Measurements from ENCODE around the gene PLEKHO2.

Gene PLEKHO2

GRCh38 chr15:64855205-64855975 lies 13.7 kb downstream of the PLEKHO2 start:
- no peak for DNase-seq (ENCODE audit: low spot score)

GRCh38 chr15:64856429-64857145 lies 14.9 kb downstream of the PLEKHO2 start:
- no peak for DNase-seq (ENCODE audit: low spot score)

- no peak for DNase-seq (ENCODE audit: low spot score)
Measured at GRCh38 chr15:64857421-64857820, 15.7 kb downstream of the PLEKHO2 start.

GRCh38 chr15:64858021-64858575 lies 16.4 kb downstream of the PLEKHO2 start:
- no peak for DNase-seq (ENCODE audit: low spot score)

GRCh38 chr15:64859226-64859625 lies 17.5 kb downstream of the PLEKHO2 start:
- DNase-seq (ENCODE audit: low spot score), result no peak

- DNase-seq (ENCODE audit: low spot score), result no peak
Measured at GRCh38 chr15:64861331-64861730, 19.6 kb downstream of the PLEKHO2 start.

- DNase-seq (ENCODE audit: low spot score), result no peak
Measured at GRCh38 chr15:64861960-64862359, 20.2 kb downstream of the PLEKHO2 start.

GRCh38 chr15:64862408-64862807 lies 20.7 kb downstream of the PLEKHO2 start:
- DNase-seq (ENCODE audit: low spot score), result no peak

GRCh38 chr15:64864068-64864467 lies 22.4 kb downstream of the PLEKHO2 start:
- DNase-seq (ENCODE audit: low spot score), result no peak

- DNase-seq (ENCODE audit: low spot score), result no peak
Measured at GRCh38 chr15:64865126-64865997, 23.6 kb downstream of the PLEKHO2 start.

GRCh38 chr15:64865998-64866520 lies 24.3 kb downstream of the PLEKHO2 start:
- no peak for DNase-seq (ENCODE audit: low spot score)

GRCh38 chr15:64869501-64869900 lies 27.8 kb downstream of the PLEKHO2 start:
- DNase-seq (ENCODE audit: low spot score), result no peak

- no peak for DNase-seq (ENCODE audit: low spot score)
Measured at GRCh38 chr15:64870353-64870752, 28.6 kb downstream of the PLEKHO2 start.

- DNase-seq (ENCODE audit: low spot score), result no peak
Measured at GRCh38 chr15:64875641-64876223, 34.0 kb downstream of the PLEKHO2 start.

GRCh38 chr15:64877435-64877834 lies 35.7 kb downstream of the PLEKHO2 start:
- DNase-seq (ENCODE audit: low spot score), result no peak

- no peak for DNase-seq (ENCODE audit: low spot score)
Measured at GRCh38 chr15:64878705-64879104, 37.0 kb downstream of the PLEKHO2 start.

GRCh38 chr15:64883100-64883581 lies 41.4 kb downstream of the PLEKHO2 start:
- DNase-seq (ENCODE audit: low spot score), result no peak

- peak; percentile 82 for DNase-seq (ENCODE audit: low spot score)
Measured at GRCh38 chr15:64883997-64884511, 42.3 kb downstream of the PLEKHO2 start.

GRCh38 chr15:64884679-64885078 lies 43.0 kb downstream of the PLEKHO2 start:
- no peak for DNase-seq (ENCODE audit: low spot score)

GRCh38 chr15:64888336-64888735 lies 46.6 kb downstream of the PLEKHO2 start:
- DNase-seq (ENCODE audit: low spot score), result no peak

- no peak for DNase-seq (ENCODE audit: low spot score)
Measured at GRCh38 chr15:64891561-64891960, 49.8 kb downstream of the PLEKHO2 start.
